Lower leg skin (tissue), 4 donors: Measurements from ENCODE around the gene TIAM2. TPM values are rescaled to one million over a fixed set of nuclear protein-coding genes. Genes with fewer than 3 reads are reported as not detected.

Experiments used
- DNase-seq, 2 donors: peaks; one replicate each; pipeline ENCODE4 v3.0.0-alpha.2; 2019; ENCODE audit warnings: low spot score in 2 of 2
- H3K4me3 ChIP-seq: fragments of 200-600 bp; sonication (generic); 2 replicates; pipeline ENCODE4 v1.5.1; 2017; ENCODE audit warnings: mild to moderate bottlenecking, low read depth; ENCODE audit not compliant: poor library complexity, severe bottlenecking
- POLR2A ChIP-seq, 2 donors: fragments of 450-650 bp; IDR thresholded peaks; one replicate each; pipeline ENCODE4 v1.6.1; 2016 to 2017; ENCODE audit warnings: antibody characterized with exemption in 2 of 2, mild to moderate bottlenecking in 1 of 2, moderate library complexity in 1 of 2
- WGBS, 2 donors: methylation state at CpG; one replicate each; pipeline ENCODE4 v1.1.5; 2018; 5-methylcytosine and 5-hydroxymethylcytosine counted together
- intact Hi-C: fragments of 100-400 bp; cut with DNase I; formaldehyde crosslinking; loops from one replicate; pipeline ENCODE4 v1.15.0; 2023; ENCODE audit warnings: low total_unique reads
- total RNA-seq, 4 donors: library from RNA; depleted of rRNA; stranded (reverse); fragments of >200 nt; gene quantifications; one replicate each; pipeline ENCODE4 v1.1.0, GENCODE V29; 2016
- TF ChIP-seq, protein P1 (sequence below), 3 donors: fragments of 450-650 bp; IDR thresholded peaks; one replicate each; pipeline ENCODE4 v1.5.1; 2016; ENCODE audit warnings: antibody characterized with exemption in 3 of 3, mild to moderate bottlenecking in 3 of 3, moderate library complexity in 2 of 3

The TIAM2 gene
- total RNA-seq, 4 donors from 2014 or later = 5.4 to 11.0 (median 7.4) TPM

DNA sequence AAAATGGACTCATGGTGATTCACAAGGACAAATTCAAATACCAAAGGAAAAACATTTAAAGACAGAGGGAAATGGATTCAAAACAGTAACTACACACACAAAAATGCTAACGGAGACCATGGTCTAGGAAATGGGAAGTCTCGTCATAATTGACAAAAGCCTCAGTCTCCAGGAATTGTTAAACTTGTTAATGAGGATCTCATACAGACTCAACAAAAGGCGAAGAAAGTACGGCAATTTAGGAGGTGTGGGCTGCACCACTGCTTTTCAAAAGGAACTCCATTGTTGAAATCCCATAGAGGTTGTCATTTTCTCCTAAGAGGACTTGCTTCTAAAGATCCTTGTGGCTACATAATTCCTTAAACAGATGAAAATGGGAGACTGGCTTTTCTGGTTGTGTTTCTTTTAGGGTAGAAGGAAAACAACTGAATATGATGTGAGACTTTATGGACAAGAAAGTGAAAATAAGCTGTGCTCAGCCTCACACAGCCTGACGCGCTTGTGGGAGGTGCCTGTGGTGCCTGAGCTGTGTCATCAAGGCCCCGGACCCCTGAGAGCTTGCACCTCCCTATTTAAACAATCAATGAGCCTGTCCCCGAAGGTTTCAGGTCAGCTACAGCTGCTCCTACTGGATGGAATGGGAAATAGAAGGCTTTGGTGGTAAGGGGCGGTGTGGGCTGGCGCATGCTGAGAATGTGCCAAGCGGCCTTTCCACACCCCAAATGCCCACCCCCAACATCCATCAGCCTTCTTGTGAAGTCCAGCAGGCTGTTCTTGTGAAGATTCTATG is 266.2 kb downstream of the TIAM2 start:
- TF ChIP-seq, protein P1, sequence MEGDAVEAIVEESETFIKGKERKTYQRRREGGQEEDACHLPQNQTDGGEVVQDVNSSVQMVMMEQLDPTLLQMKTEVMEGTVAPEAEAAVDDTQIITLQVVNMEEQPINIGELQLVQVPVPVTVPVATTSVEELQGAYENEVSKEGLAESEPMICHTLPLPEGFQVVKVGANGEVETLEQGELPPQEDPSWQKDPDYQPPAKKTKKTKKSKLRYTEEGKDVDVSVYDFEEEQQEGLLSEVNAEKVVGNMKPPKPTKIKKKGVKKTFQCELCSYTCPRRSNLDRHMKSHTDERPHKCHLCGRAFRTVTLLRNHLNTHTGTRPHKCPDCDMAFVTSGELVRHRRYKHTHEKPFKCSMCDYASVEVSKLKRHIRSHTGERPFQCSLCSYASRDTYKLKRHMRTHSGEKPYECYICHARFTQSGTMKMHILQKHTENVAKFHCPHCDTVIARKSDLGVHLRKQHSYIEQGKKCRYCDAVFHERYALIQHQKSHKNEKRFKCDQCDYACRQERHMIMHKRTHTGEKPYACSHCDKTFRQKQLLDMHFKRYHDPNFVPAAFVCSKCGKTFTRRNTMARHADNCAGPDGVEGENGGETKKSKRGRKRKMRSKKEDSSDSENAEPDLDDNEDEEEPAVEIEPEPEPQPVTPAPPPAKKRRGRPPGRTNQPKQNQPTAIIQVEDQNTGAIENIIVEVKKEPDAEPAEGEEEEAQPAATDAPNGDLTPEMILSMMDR (IDR thresholded peaks at IDR 0.05) = no peak
- TF ChIP-seq POLR2A (IDR thresholded peaks at IDR 0.05) = no peak
- no peak overlapping the region for H3K4me3 ChIP-seq
- DNase-seq = no peak
- WGBS, 2 donors = 94 to 96% methylated on average over 11 of the region's 11 CpGs
- intact Hi-C loops = no loop called here

DNA sequence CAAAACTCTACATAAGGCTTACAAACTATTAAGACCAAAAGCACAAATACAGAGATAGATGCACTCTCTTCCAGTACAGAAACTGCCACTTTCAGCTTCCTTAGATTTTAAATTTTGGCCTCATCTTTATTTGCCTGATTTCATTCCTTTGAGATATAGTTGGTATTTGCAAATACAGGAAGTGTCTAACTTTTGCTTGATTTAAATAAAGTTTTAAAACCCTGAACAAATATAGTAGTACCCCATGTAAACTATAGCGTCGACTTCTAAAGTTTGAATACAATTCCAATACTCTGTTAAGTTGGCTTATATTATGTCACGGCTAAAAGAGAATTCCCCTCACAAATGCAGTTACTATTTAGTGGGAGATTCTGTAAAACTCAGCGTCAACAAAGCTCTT is 267.5 kb downstream of the TIAM2 start:
- TF ChIP-seq, protein P1 (IDR thresholded peaks at IDR 0.05) = no peak
- no peak for TF ChIP-seq POLR2A (IDR thresholded peaks at IDR 0.05)
- DNase-seq = no peak
- intact Hi-C loops = no loop called here
- no peak overlapping the region for H3K4me3 ChIP-seq
- WGBS, 2 donors = 97 to 100% methylated on average over 4 of the region's 4 CpGs

DNA sequence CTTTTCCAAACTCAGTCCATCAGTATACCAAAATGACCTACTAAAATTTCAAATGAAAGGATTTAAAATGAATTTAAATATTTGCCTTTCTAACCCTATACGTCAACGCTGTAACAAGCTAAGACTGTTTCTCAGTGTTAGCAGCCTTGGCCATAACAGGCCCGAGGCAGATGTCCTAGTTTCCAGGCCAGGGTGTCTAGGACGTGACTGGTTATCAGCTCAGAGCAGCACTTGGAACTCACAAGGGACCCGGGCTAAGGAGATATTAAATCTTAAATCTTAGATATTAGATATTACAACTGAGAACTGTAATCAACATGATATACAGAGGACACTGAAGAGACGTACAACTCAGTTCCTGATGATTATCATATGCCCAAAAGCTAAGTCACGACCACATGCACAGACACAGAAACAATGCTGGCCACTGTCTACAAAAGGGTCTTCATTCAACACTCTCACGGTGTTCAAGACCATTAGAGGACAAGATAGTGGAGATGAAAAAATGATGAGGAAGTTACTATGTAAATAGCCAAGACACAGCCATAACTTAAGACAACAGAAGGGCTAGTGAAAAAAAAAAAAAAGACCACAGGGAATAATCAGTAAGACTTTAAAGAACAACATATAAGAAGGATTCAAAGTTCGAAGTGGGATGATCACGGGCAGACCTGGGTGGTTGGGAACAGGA is 268.4 kb downstream of the TIAM2 start, which contains the start of gene CLDN20:
Gene CLDN20 (plus strand): TSS at position 641 of the 691 bp plus-strand sequence. CDS start 11,707 bp downstream, outside the sequence.
- 92 to 94% methylated on average over 10 of the region's 10 CpGs for WGBS, 2 donors
- TF ChIP-seq, protein P1 (IDR thresholded peaks at IDR 0.05) = no peak
- TF ChIP-seq POLR2A (IDR thresholded peaks at IDR 0.05) = no peak
- intact Hi-C loops = no loop called here

DNA sequence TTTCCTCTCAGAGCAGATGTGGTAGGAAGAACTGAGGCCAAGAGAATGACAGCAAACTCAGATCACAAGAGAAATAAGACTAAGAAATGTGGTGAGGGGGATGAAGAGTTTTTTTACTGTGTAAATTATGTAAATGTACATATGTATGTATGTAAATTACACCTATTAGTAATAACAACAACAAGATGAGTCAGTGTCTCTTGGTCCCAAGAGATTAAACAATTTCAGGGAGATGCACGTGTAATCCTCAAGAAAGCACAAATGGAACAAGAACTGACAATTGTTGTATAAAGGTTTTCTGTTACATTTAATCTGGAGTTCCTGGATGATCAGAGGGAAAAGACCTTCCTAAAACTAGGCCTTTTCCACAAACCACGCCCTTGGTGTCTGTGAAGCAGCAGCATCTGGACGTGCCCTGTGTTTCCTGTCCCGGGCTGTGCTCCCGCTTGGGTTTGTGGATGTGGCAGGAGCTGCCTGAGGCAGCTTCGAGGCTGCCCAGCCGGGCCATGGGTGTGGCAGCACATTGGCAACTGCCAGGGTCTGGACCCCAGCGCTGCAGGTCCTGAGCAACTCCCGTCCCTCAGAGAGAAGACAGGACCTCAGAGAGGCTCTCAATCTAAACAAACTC is 269.7 kb downstream of the TIAM2 start:
- TF ChIP-seq, protein P1 (IDR thresholded peaks at IDR 0.05) = no peak
- TF ChIP-seq POLR2A (IDR thresholded peaks at IDR 0.05) = no peak
- 17 to 22% methylated on average over 9 of the region's 9 CpGs for WGBS, 2 donors
- H3K4me3 ChIP-seq = no peak overlapping the region
- no peak for DNase-seq
- intact Hi-C loops = no loop called here

More for the DNA sequence above, 268.4 kb downstream of the TIAM2 start, which contains the start of gene CLDN20:
- H3K4me3 ChIP-seq = no peak within 1 kb of the TSS
- DNase-seq = no peak

DNA sequence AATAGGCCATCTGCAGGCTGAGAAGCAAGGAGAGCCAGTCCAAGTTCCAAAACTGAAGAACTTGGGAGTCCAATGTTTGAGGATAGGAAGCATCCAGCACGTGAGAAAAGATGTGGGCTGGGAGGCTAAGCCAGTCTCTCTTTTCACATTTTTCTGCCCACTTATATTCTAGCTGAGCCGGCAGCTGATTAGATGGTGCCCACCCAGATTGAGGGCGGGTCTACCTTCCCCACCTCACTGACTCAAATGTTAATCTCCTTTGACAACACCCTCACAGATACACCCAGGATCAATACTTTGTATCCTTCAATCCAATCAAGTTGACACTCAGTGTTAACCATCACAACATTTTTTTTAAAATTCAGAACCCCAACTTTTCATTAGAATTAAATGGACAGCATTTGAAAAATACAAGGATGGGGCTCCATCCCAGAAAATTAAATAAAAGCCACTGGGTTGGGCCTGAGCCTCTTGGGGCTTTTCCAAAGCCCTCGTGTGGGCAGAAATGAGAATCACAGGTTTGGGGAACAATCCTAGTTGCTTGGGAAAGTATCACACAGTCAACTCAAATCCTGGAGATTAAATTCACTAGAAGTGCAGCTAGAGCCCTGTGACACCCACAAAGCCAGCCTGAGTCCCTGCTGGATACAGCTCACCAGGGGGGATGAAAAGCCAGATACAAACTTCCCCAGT is 270.9 kb downstream of the TIAM2 start:
- no peak for DNase-seq
- intact Hi-C loops = no loop called here
- WGBS, 2 donors = 76 to 83% methylated on average over 4 of the region's 4 CpGs
- TF ChIP-seq, protein P1 (IDR thresholded peaks at IDR 0.05) = no peak
- TF ChIP-seq POLR2A (IDR thresholded peaks at IDR 0.05) = no peak
- H3K4me3 ChIP-seq = no peak overlapping the region
